A673 (cell line): ENCODE results near the gene ADARB2.

Source experiments
- CTCF ChIP-seq: fragments of 300-800, 200-600 bp; sonication (generic); conservative IDR thresholded peaks from 2 replicates; pipeline ENCODE4 v1.5.1; 2017; ENCODE audit warnings: low read depth, mild to moderate bottlenecking, antibody characterized with exemption, low read length, moderate library complexity, mixed read lengths
- EZH2 ChIP-seq: fragments of 200-600 bp; sonication (generic); IDR thresholded peaks from 2 replicates; pipeline ENCODE4 v1.6.1; 2017; ENCODE audit warnings: borderline replicate concordance, low read depth, mild to moderate bottlenecking, mixed read lengths, antibody characterized with exemption, low read length; ENCODE audit not compliant: poor library complexity, severe bottlenecking

GRCh38 chr10:1462521-1462920 lies 274.8 kb downstream of the ADARB2 start:
- no peak for TF ChIP-seq CTCF
- TF ChIP-seq EZH2: no peak
